HPDE6-E6E7 (cell line): ENCODE results near the gene SLC25A39.

Source experiments
- DNase-seq: peaks from one replicate; pipeline ENCODE4 v3.0.0; 2011; ENCODE audit warnings: missing footprints; ENCODE audit errors: extremely low spot score

SLC25A39 gene

GRCh38 chr17:44279346-44279665 lies 45.3 kb downstream of the SLC25A39 start:
- no peak for DNase-seq

DNA sequence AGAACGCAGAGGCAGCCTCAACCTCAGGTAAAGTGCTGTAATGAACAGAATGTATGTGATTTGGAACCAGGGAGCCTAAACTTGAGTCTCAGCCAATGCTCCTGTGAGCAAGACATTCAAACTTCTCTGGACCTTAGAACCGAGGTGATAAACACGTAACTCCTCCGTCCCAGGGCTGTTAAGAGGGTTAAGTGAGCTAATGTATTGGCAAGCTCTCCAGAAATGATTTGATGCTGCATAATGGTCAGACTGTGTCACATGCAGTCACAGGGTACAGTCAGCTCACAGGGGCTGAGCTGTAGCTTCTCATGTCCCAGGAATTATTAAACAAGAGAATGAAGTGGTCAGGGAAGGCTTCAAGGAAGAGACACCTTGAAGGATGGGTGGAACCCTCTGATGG lies 46.6 kb downstream of the SLC25A39 start:
- no peak for DNase-seq

- DNase-seq: no peak
These were observed 51.0 kb downstream of the SLC25A39 start for GRCh38 chr17:44273607-44274006.

DNA sequence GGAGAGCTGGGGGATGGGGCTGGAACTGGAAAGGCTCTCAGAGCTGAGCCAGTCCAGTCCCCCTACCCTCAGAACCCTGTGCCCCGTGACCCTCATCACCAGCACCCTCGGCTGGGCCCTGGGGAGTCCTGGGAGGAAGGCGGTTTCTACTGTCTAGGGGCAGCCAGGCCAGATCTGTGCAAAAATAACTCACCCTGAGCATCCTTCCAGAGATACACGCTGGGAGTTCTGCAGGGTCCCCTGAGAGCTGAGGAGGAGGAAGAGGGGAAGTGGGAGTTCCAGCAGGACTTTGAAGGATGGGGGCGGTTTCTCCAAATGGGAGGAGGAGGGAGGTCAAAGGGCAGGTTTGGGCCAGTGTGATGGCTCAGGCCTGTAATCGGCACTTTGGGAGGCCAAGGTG lies 51.7 kb downstream of the SLC25A39 start:
- DNase-seq: no peak

- no peak for DNase-seq
These were observed 52.2 kb downstream of the SLC25A39 start for GRCh38 chr17:44272321-44272951.
